A549 (cell line): Measurements from ENCODE around the gene PPP1R9B. TPM values are rescaled to one million over a fixed set of nuclear protein-coding genes. Genes with fewer than 3 reads are reported as not detected.

Experiments
- ATAC-seq, 2 experiments: fragments of 200-7000 bp in 1 of 2; fragments of >200 bp in 1 of 2; cut with Nextera tagmentation in 1 of 2; cut with Tn5 transposase in 1 of 2; 3 replicates each; pipeline versions ENCODE4 v1.8.0 to v1.9.1; 2018 to 2020; ENCODE audit warnings: mild to moderate bottlenecking in 1 of 2, moderate library complexity in 1 of 2
- CTCF ChIA-PET: fragments of 300-600 bp; sonication (Branson Sonifier 250); formaldehyde crosslinking; extraction: SDS; loops from one replicate; lab custom pipeline; 2021; ENCODE audit warnings: antibody characterized with exemption, inconsistent platforms; lab: Yijun Ruan, JAX
- POLR2A ChIA-PET: fragments of 350-600 bp; formaldehyde crosslinking; extraction: SDS; loops from one replicate; lab custom pipeline; 2021; ENCODE audit warnings: antibody characterized with exemption, inconsistent platforms; lab: Yijun Ruan, JAX
- DNase-seq, 2 experiments: peaks; one replicate each; pipeline versions ENCODE4 v3.0.0 to v3.0.0-alpha.2; 2011 to 2016; ENCODE audit warnings: low read depth in 1 of 2, low spot score in 1 of 2
- FAIRE-seq: peaks from 2 replicates; lab custom pipeline; 2011; peaks lifted over from hg19 to GRCh38; lab: Jason Lieb, UNC
- H3K27ac ChIP-seq, 2 experiments: fragments of >200 bp; sonication (Bioruptor Twin); formaldehyde crosslinking; 3 replicates each; pipeline ENCODE4 v1.5.1; 2016 to 2017
- H3K4me1 ChIP-seq: fragments of >200 bp; sonication (Bioruptor Twin); formaldehyde crosslinking; 3 replicates; pipeline ENCODE4 v1.6.1; 2016
- H3K4me2 ChIP-seq: fragments of >200 bp; sonication (Bioruptor Twin); formaldehyde crosslinking; 3 replicates; pipeline ENCODE4 v1.6.1; 2016
- H3K4me3 ChIP-seq: fragments of >200 bp; sonication (Bioruptor Twin); formaldehyde crosslinking; 3 replicates; pipeline ENCODE4 v1.5.1; 2016
- H3K9me3 ChIP-seq: fragments of >200 bp; sonication (Bioruptor Twin); formaldehyde crosslinking; 3 replicates; pipeline ENCODE4 v1.6.1; 2016
- BHLHE40 ChIP-seq: IDR thresholded peaks from 2 replicates; pipeline ENCODE4 v1.6.1; 2012; ENCODE audit warnings: low read depth, low read length, inconsistent platforms
- CBX8 ChIP-seq: fragments of 200-600 bp; sonication (generic); IDR thresholded peaks from 2 replicates; pipeline ENCODE4 v1.6.1; 2016
- CHD2 ChIP-seq: fragments of 150-350 bp; IDR thresholded peaks from 2 replicates; pipeline ENCODE4 v1.6.1; 2014; ENCODE audit warnings: low read length; ENCODE audit not compliant: partially characterized antibody
- EP300 ChIP-seq, 2 experiments: fragments of >200 bp; sonication (Bioruptor Twin); formaldehyde crosslinking; IDR thresholded peaks; 2 replicates in 1 of 2; 3 replicates in 1 of 2; pipeline ENCODE4 v1.6.1; 2016 to 2017
- HEYL ChIP-seq: fragments of 250-450 bp; sonication (Bioruptor Pico); IDR thresholded peaks from 2 replicates; pipeline ENCODE4 v1.8.0; 2021; ENCODE audit warnings: mild to moderate bottlenecking, moderate library complexity
- JUNB ChIP-seq: fragments of >200 bp; sonication (Bioruptor Twin); formaldehyde crosslinking; IDR thresholded peaks from 2 replicates; pipeline ENCODE4 v1.6.1; 2016
- KDM5A ChIP-seq: fragments of 200-600 bp; sonication (generic); IDR thresholded peaks from 2 replicates; pipeline ENCODE4 v1.6.1; 2016; ENCODE audit warnings: antibody characterized with exemption, mild to moderate bottlenecking
- MAZ ChIP-seq: fragments of 150-350 bp; IDR thresholded peaks from 2 replicates; pipeline ENCODE4 v1.6.1; 2014; ENCODE audit warnings: antibody characterized with exemption, low read depth, low read length, borderline replicate concordance
- NFE2L2 ChIP-seq: fragments of 150-350 bp; conservative IDR thresholded peaks from 2 replicates; pipeline ENCODE4 v1.6.1; 2014; ENCODE audit warnings: low read length
- NPAS2 ChIP-seq: fragments of 250-450 bp; sonication (Bioruptor Pico); IDR thresholded peaks from 2 replicates; pipeline ENCODE4 v1.8.0; 2022; ENCODE audit warnings: mild to moderate bottlenecking, moderate library complexity, borderline replicate concordance
- PHF8 ChIP-seq: fragments of 200-600 bp; sonication (generic); IDR thresholded peaks from 2 replicates; pipeline ENCODE4 v1.6.1; 2016; ENCODE audit warnings: low read depth, mild to moderate bottlenecking, antibody characterized with exemption, moderate library complexity, borderline replicate concordance
- POLR2AphosphoS2 ChIP-seq: conservative IDR thresholded peaks from 2 replicates; pipeline ENCODE4 v1.6.1; 2012; ENCODE audit warnings: low read length, improper control_type of control experiment, inconsistent platforms
- RAD21 ChIP-seq, 2 experiments: fragments of >200 bp in 1 of 2; sonication (Bioruptor Twin) in 1 of 2; formaldehyde crosslinking in 1 of 2; IDR thresholded peaks in 1 of 2; conservative IDR thresholded peaks in 1 of 2; 2 replicates in 1 of 2; 3 replicates in 1 of 2; pipeline ENCODE4 v1.6.1; 2012 to 2018; ENCODE audit warnings: inconsistent platforms in 1 of 2
- RARB ChIP-seq: fragments of 250-450 bp; sonication (Bioruptor Pico); IDR thresholded peaks from 2 replicates; pipeline ENCODE4 v1.8.0; 2021; ENCODE audit warnings: mild to moderate bottlenecking, moderate library complexity
- SMC3 ChIP-seq: fragments of >200 bp; sonication (Bioruptor Twin); formaldehyde crosslinking; IDR thresholded peaks from 3 replicates; pipeline ENCODE4 v1.6.1; 2018; ENCODE audit warnings: inconsistent platforms
- TFCP2L1 ChIP-seq: fragments of 250-450 bp; sonication (Bioruptor Pico); IDR thresholded peaks from 2 replicates; pipeline ENCODE4 v1.5.0; 2021; ENCODE audit warnings: mild to moderate bottlenecking
- TP53 ChIP-seq: fragments of 250-450 bp; sonication (Bioruptor Pico); IDR thresholded peaks from 2 replicates; pipeline ENCODE4 v1.5.0; 2021; ENCODE audit warnings: mild to moderate bottlenecking, moderate library complexity
- ZNF302 ChIP-seq: fragments of 250-450 bp; sonication (Bioruptor Pico); IDR thresholded peaks from 2 replicates; pipeline ENCODE4 v1.9.0; 2021; ENCODE audit warnings: inconsistent platforms, mild to moderate bottlenecking, moderate library complexity
- WGBS: methylation state at CpG from one replicate; pipeline ENCODE4 v1.1.6; 2017; ENCODE audit errors: missing lambda C conversion rate; 5-methylcytosine and 5-hydroxymethylcytosine counted together
- polyA plus RNA-seq, 4 experiments: library from polyadenylated mRNA; depleted of rRNA in 3 of 4; stranded (reverse); fragments of >200 nt; fragmentation: RNase III in 1 of 4; extraction: RNeasy Plus Mini Kit Qiagen cat#74134 plus additional on column Dnase treatment in 1 of 4; gene quantifications; 2 replicates in 3 of 4; 3 replicates in 1 of 4; pipeline ENCODE4 v1.2.3, GENCODE V29; 2011 to 2017
- TF ChIP-seq, protein P1 (sequence below): IDR thresholded peaks from 2 replicates; pipeline ENCODE4 v1.6.1; 2012
- TF ChIP-seq, protein P2 (sequence below): fragments of 250-450 bp; sonication (Bioruptor Pico); IDR thresholded peaks from 2 replicates; pipeline ENCODE4 v1.5.0; 2020; ENCODE audit warnings: low read depth, mild to moderate bottlenecking, moderate library complexity
- TF ChIP-seq, protein P3 (sequence below): fragments of >200 bp; sonication (Bioruptor Twin); formaldehyde crosslinking; IDR thresholded peaks from 2 replicates; pipeline ENCODE4 v1.6.1; 2016
- TF ChIP-seq, protein P4 (sequence below): fragments of 250-450 bp; sonication (Bioruptor Pico); IDR thresholded peaks from 2 replicates; pipeline ENCODE4 v1.5.0; 2021; ENCODE audit warnings: mild to moderate bottlenecking, moderate library complexity, borderline replicate concordance
- TF ChIP-seq, protein P5 (sequence below): IDR thresholded peaks from 2 replicates; pipeline ENCODE4 v1.6.1; 2012; ENCODE audit warnings: low read depth, borderline replicate concordance
- TF ChIP-seq, protein P6 (sequence below): fragments of 200-600 bp; sonication (generic); IDR thresholded peaks from 2 replicates; pipeline ENCODE4 v1.6.1; 2016; ENCODE audit warnings: antibody characterized with exemption, mild to moderate bottlenecking, moderate library complexity

Gene PPP1R9B
- polyA plus RNA-seq, 2 of the 4 experiments (the other 2 are of a cell fraction) = 22.0 to 40.6 TPM

DNA sequence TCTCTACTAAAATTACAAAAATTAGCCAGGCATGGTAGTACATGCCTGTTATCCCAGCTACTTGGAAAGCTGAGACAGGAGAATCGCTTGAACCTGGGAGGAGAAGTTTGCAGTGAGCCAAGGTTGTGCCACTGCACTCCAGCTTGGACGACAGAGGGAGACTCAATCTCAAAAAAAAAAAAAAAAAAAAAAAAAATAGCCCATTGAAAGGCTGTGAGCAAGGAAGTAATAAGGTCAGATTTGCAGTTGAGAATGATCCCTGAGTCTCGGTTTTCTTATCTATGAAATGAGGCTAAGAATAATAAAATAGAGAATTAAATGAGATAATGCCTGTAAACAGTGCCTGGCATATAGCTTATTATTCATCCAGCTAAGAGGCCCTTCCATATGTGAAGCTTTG is 56.7 kb downstream of the PPP1R9B start:
- no peak for DNase-seq
- H3K9me3 ChIP-seq = no peaks in the 10 kb centered on the region
- ATAC-seq = peak in 1 of 2 experiments; percentile 4; a peak in 3 of 6 replicates
- H3K4me1 ChIP-seq = peaks cover 17% of the 10 kb centered on the region
- no peak for TF ChIP-seq EP300 (IDR thresholded peaks at IDR 0.05)
- H3K4me3 ChIP-seq = no peak overlapping the region
- CTCF ChIA-PET = interaction anchor here (0.6 to 30.9 kb wide), 49 partner anchors 9 to 524 kb away, joined by 3 to 1356 read pairs (median 5); partner anchors contain the start of genes ITGA3, LRRC59, PPP1R9B and SAMD14
- FAIRE-seq = no peak
- POLR2A ChIA-PET = interaction anchor here (1.0 to 2.5 kb wide), 7 partner anchors 16 to 67 kb away, joined by 3 to 21 read pairs (median 4); partner anchors contain the start of gene ITGA3
- H3K27ac ChIP-seq = peak overlapping the region in 1 of 2 experiments; percentile 27; a peak in 2 of 6 replicates
- 21% methylated on average over 3 of the region's 3 CpGs for WGBS
- H3K4me2 ChIP-seq = peak overlapping the region; percentile 85

DNA sequence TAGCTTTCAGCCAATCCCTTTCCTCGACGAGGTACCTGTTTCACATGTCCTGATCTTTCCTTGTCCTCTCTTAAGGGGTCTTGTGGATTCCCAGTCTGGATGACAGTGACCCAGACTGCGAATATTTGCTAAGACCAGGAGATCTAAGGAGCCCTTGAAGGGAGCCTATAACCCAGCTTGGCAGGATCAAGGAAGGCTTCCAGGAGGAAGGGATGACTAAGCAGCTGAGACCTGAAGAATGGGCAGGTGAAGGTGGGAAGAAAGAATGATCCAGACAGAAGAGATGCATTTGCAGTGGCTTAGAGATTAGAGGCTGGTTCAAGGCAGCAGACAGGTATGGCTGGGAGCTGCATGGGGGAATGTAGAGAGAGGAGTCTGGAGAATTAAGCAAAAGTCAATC is 57.2 kb downstream of the PPP1R9B start:
- FAIRE-seq (no peak), ATAC-seq (no peak), DNase-seq (no peak)
- Histone ChIP-seq H3K4me1 (peaks cover 17% of the 10 kb centered on the region), H3K27ac (peak overlapping the region in 1 of 2 experiments; percentile 27; a peak in 2 of 6 replicates), H3K9me3 (no peaks in the 10 kb centered on the region), H3K4me2 (no peak overlapping the region), H3K4me3 (no peak overlapping the region)
- TF ChIP-seq POLR2AphosphoS2 (0 out of 2 replicates have a peak, but pooled peaks have one; percentile 68), TP53 (CRISPR knock-in tag) (no peak), PHF8 (no peak), NPAS2 (no peak)
- POLR2A ChIA-PET = interaction anchor here (2.3 to 2.5 kb wide), 2 partner anchors 37 to 66 kb away, joined by 6 to 21 read pairs; partner anchors contain the start of gene ITGA3
- CTCF ChIA-PET = interaction anchor here (0.8 to 30.9 kb wide), 20 partner anchors 16 to 203 kb away, joined by 3 to 1356 read pairs (median 16); partner anchors contain the start of genes COL1A1, ITGA3, PPP1R9B and SAMD14
- 92% methylated on average over 3 of the region's 3 CpGs for WGBS

DNA sequence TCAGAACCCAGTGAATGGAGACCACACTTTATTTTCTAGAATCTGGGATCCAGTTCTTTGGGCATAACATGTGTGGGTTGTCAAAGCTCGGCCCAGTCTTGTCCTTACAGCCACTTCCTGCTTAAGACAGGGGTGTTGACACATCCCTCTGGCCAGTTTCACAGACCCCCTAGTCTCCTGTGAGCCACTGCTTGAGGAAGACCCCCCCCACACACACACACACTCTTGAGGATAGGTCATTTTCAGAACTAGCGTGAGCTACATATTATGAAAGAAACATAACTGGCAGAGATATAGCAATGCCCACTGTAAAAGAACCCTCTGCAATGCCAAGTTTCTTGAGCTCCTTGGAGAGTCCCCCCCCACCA is 58.6 kb downstream of the PPP1R9B start:
- ChIA-PET CTCF (interaction anchor here (0.7 to 30.9 kb wide), 17 partner anchors 15 to 522 kb away, joined by 3 to 1356 read pairs (median 8); partner anchors contain the start of genes COL1A1, ITGA3, PPP1R9B and SAMD14), POLR2A (interaction anchor here (0.6 to 2.3 kb wide), 4 partner anchors 36 to 65 kb away, joined by 3 to 6 read pairs (median 4); partner anchors contain the start of gene ITGA3)
- H3K4me3 ChIP-seq = no peak overlapping the region
- FAIRE-seq (no peak), DNase-seq (no peak), ATAC-seq (no peak)
- H3K4me1 ChIP-seq = peaks cover 17% of the 10 kb centered on the region
- no peak overlapping the region for H3K4me2 ChIP-seq
- H3K27ac ChIP-seq = 0 out of 6 replicates have a peak overlapping the region, but pooled peaks of 1 of the 2 experiments have one; percentile 4
- no peaks in the 10 kb centered on the region for H3K9me3 ChIP-seq
- 81% methylated on average over 2 of the region's 2 CpGs for WGBS
- TF ChIP-seq NFE2L2 (no peak), RARB (no peak), JUNB (no peak), BHLHE40 (no peak), CBX8 (no peak), ZNF302 (CRISPR knock-in tag) (no peak), SMC3 (no peak), KDM5A (no peak), MAZ (no peak), CHD2 (no peak), HEYL (no peak), RAD21 (conservative IDR thresholded peaks at IDR 0.05 in 1 of 2, IDR thresholded peaks at IDR 0.05 in 1 of 2) (no peak), TFCP2L1 (CRISPR knock-in tag) (no peak)
- TF ChIP-seq, protein P1, sequence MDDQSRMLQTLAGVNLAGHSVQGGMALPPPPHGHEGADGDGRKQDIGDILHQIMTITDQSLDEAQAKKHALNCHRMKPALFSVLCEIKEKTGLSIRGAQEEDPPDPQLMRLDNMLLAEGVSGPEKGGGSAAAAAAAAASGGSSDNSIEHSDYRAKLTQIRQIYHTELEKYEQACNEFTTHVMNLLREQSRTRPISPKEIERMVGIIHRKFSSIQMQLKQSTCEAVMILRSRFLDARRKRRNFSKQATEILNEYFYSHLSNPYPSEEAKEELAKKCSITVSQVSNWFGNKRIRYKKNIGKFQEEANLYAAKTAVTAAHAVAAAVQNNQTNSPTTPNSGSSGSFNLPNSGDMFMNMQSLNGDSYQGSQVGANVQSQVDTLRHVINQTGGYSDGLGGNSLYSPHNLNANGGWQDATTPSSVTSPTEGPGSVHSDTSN = no peak
- TF ChIP-seq, protein P2, sequence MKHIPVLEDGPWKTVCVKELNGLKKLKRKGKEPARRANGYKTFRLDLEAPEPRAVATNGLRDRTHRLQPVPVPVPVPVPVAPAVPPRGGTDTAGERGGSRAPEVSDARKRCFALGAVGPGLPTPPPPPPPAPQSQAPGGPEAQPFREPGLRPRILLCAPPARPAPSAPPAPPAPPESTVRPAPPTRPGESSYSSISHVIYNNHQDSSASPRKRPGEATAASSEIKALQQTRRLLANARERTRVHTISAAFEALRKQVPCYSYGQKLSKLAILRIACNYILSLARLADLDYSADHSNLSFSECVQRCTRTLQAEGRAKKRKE (CRISPR knock-in tag) = no peak
- TF ChIP-seq, protein P3, sequence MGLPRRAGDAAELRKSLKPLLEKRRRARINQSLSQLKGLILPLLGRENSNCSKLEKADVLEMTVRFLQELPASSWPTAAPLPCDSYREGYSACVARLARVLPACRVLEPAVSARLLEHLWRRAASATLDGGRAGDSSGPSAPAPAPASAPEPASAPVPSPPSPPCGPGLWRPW = no peak
- TF ChIP-seq, protein P4, sequence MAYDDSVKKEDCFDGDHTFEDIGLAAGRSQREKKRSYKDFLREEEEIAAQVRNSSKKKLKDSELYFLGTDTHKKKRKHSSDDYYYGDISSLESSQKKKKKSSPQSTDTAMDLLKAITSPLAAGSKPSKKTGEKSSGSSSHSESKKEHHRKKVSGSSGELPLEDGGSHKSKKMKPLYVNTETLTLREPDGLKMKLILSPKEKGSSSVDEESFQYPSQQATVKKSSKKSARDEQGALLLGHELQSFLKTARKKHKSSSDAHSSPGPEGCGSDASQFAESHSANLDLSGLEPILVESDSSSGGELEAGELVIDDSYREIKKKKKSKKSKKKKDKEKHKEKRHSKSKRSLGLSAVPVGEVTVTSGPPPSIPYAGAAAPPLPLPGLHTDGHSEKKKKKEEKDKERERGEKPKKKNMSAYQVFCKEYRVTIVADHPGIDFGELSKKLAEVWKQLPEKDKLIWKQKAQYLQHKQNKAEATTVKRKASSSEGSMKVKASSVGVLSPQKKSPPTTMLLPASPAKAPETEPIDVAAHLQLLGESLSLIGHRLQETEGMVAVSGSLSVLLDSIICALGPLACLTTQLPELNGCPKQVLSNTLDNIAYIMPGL (CRISPR knock-in tag) = no peak
- TF ChIP-seq, protein P5, sequence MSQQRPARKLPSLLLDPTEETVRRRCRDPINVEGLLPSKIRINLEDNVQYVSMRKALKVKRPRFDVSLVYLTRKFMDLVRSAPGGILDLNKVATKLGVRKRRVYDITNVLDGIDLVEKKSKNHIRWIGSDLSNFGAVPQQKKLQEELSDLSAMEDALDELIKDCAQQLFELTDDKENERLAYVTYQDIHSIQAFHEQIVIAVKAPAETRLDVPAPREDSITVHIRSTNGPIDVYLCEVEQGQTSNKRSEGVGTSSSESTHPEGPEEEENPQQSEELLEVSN = no peak
- TF ChIP-seq, protein P6, sequence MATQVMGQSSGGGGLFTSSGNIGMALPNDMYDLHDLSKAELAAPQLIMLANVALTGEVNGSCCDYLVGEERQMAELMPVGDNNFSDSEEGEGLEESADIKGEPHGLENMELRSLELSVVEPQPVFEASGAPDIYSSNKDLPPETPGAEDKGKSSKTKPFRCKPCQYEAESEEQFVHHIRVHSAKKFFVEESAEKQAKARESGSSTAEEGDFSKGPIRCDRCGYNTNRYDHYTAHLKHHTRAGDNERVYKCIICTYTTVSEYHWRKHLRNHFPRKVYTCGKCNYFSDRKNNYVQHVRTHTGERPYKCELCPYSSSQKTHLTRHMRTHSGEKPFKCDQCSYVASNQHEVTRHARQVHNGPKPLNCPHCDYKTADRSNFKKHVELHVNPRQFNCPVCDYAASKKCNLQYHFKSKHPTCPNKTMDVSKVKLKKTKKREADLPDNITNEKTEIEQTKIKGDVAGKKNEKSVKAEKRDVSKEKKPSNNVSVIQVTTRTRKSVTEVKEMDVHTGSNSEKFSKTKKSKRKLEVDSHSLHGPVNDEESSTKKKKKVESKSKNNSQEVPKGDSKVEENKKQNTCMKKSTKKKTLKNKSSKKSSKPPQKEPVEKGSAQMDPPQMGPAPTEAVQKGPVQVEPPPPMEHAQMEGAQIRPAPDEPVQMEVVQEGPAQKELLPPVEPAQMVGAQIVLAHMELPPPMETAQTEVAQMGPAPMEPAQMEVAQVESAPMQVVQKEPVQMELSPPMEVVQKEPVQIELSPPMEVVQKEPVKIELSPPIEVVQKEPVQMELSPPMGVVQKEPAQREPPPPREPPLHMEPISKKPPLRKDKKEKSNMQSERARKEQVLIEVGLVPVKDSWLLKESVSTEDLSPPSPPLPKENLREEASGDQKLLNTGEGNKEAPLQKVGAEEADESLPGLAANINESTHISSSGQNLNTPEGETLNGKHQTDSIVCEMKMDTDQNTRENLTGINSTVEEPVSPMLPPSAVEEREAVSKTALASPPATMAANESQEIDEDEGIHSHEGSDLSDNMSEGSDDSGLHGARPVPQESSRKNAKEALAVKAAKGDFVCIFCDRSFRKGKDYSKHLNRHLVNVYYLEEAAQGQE = no peak
